PC-3 (cell line): Measurements from ENCODE around the gene SGCG. TPM values are rescaled to one million over a fixed set of nuclear protein-coding genes. Genes with fewer than 3 reads are reported as not detected.

Experiments used
- ATAC-seq: fragments of 200-7000 bp; cut with Tn5 transposase; 2 replicates; pipeline ENCODE4 v1.9.1; 2020; ENCODE audit warnings: mild to moderate bottlenecking, moderate library complexity
- BruUV-seq: library from RNA; stranded (reverse); fragments of 400-500 nt; replicated peaks from 2 replicates; lab custom pipeline; 2021; lab: Mats Ljungman, UMichigan
- CTCF ChIA-PET: fragments of 300-600 bp; sonication (Branson Sonifier 250); formaldehyde crosslinking; loops from one replicate; lab custom pipeline; 2022; ENCODE audit warnings: antibody characterized with exemption; lab: Charles Lee
- POLR2A ChIA-PET: fragments of 300-600 bp; sonication (Branson Sonifier 250); formaldehyde crosslinking; loops from one replicate; lab custom pipeline; 2022; ENCODE audit warnings: antibody characterized with exemption; ENCODE audit not compliant: unreplicated experiment; lab: Charles Lee
- DNase-seq: peaks from one replicate; pipeline ENCODE4 v3.0.0-alpha.2; 2015
- H2AFZ ChIP-seq: fragments of 300-600 bp; sonication (generic); 2 replicates; pipeline ENCODE4 v1.6.0; 2016; ENCODE audit warnings: antibody characterized with exemption, low read length
- H3F3A ChIP-seq: fragments of 300-600 bp; sonication (generic); one replicate; pipeline ENCODE4 v1.6.0; 2017; ENCODE audit warnings: antibody characterized with exemption, low read length, control low read depth, mild to moderate bottlenecking; ENCODE audit not compliant: unreplicated experiment
- H3K27ac ChIP-seq: fragments of 300-600 bp; sonication (generic); 2 replicates; pipeline ENCODE4 v1.5.1; 2016; ENCODE audit warnings: mild to moderate bottlenecking, low read length
- H3K27me3 ChIP-seq: fragments of 300-600 bp; sonication (generic); 2 replicates; pipeline ENCODE4 v1.6.1; 2016; ENCODE audit warnings: low read length, mixed read lengths
- H3K36me3 ChIP-seq: fragments of 300-600 bp; sonication (generic); 2 replicates; pipeline ENCODE4 v1.6.1; 2016; ENCODE audit warnings: low read depth, mixed run types, low read length, mixed read lengths
- H3K4me1 ChIP-seq: fragments of 300-600 bp; sonication (generic); 2 replicates; pipeline ENCODE4 v1.5.1; 2016; ENCODE audit warnings: low read length; ENCODE audit not compliant: insufficient read depth
- H3K4me2 ChIP-seq: fragments of 300-600 bp; sonication (generic); 2 replicates; pipeline ENCODE4 v1.6.0; 2016; ENCODE audit warnings: low read length
- H3K4me3 ChIP-seq: fragments of 300-600 bp; sonication (generic); 2 replicates; pipeline ENCODE4 v1.5.1; 2016; ENCODE audit warnings: mild to moderate bottlenecking, low read length, mixed read lengths
- H3K79me2 ChIP-seq: fragments of 300-600 bp; sonication (generic); 2 replicates; pipeline ENCODE4 v1.6.1; 2017; ENCODE audit warnings: low read length, mixed read lengths
- H3K9ac ChIP-seq: fragments of 300-600 bp; sonication (generic); 2 replicates; pipeline ENCODE4 v1.6.0; 2016; ENCODE audit warnings: mild to moderate bottlenecking, low read length
- H3K9me2 ChIP-seq: fragments of 300-600 bp; sonication (generic); replicated peaks from 2 replicates; pipeline ENCODE4 v1.6.1; 2016; ENCODE audit warnings: mixed run types, low read length, mixed read lengths
- H3K9me3 ChIP-seq: fragments of 300-600 bp; sonication (generic); 2 replicates; pipeline ENCODE4 v1.6.1; 2016; ENCODE audit warnings: low read length, mixed read lengths
- H4K20me1 ChIP-seq: fragments of 300-600 bp; sonication (generic); 2 replicates; pipeline ENCODE4 v1.6.1; 2016; ENCODE audit warnings: low read length, mixed read lengths
- CTCF ChIP-seq: fragments of 300-600 bp; sonication (generic); conservative IDR thresholded peaks from 2 replicates; pipeline ENCODE4 v1.5.1; 2017; ENCODE audit warnings: antibody characterized with exemption, low read depth, mild to moderate bottlenecking, low read length
- EZH2 ChIP-seq: fragments of 300-600 bp; sonication (generic); IDR thresholded peaks from one replicate; pipeline ENCODE4 v1.6.1; 2017; ENCODE audit warnings: antibody characterized with exemption, mild to moderate bottlenecking, low read length; ENCODE audit not compliant: unreplicated experiment
- EZH2phosphoT487 ChIP-seq: fragments of 300-600 bp; sonication (generic); IDR thresholded peaks from 2 replicates; pipeline ENCODE4 v1.6.1; 2018; ENCODE audit warnings: mild to moderate bottlenecking, antibody characterized with exemption, low read length, borderline replicate concordance
- intact Hi-C: fragments of 100-400 bp; cut with micrococcal nuclease; formaldehyde crosslinking; loops from 2 replicates; pipeline ENCODE4 v1.9.0; 2023
- total RNA-seq: library from RNA; depleted of rRNA; stranded (reverse); fragments of >200 nt; gene quantifications from 2 replicates; pipeline ENCODE4 v1.2.3, GENCODE V29; 2014

Gene SGCG
- total RNA-seq, 1 experiment from 2014 or later, result not detected

- CTCF ChIA-PET, result no interaction called here
- no peak for DNase-seq
- H3K4me2 ChIP-seq, result no peak overlapping the region
Measured at GRCh38 chr13:23350009-23350408, 169.2 kb downstream of the SGCG start.

DNA sequence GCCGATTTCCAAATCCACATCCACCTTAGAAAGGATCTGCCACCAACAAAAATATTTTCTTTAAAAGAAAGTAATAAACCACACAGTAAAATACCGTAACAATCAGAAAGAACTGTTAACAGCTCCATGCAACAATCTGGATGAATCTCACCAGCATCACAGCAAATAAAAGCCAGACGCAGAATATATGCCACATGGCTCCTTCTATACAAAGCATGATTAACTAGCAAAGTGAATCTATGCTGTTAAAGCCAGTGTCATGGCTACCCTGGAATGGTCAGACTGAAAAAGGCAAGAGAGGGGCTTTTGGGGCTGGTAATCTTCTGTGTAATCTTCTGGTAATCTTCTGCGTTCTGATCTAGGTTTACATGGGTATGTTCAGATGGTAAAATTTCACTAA, 171.4 kb downstream of the SGCG start:
- Histone ChIP-seq H2AFZ (no peak overlapping the region), H4K20me1 (no peaks in the 10 kb centered on the region), H3K4me3 (no peak overlapping the region), H3K79me2 (0 out of 2 replicates have a peak, but pooled peaks cover 4% of the 10 kb centered on the region), H3K9me3 (no peaks in the 10 kb centered on the region), H3K9me2 (no peaks in the 10 kb centered on the region), H3K4me2 (no peak overlapping the region), H3K27ac (no peak overlapping the region), H3K9ac (no peak overlapping the region), H3K4me1 (no peaks in the 10 kb centered on the region), H3K27me3 (no peaks in the 10 kb centered on the region), H3K36me3 (peaks cover 45% of the 10 kb centered on the region; the same call in 1 of the 2 replicates), H3F3A (no peaks in the 10 kb centered on the region)
- TF ChIP-seq EZH2phosphoT487, result no peak
- TF ChIP-seq CTCF, result no peak
- TF ChIP-seq EZH2, result no peak
- CTCF ChIA-PET, result no interaction called here
- BruUV-seq, result no TSS peak
- no peak for ATAC-seq
- intact Hi-C loops, result no loop called here
- POLR2A ChIA-PET, result no interaction called here
- DNase-seq, result no peak

More at GRCh38 chr13:23350009-23350408, 169.2 kb downstream of the SGCG start:
- ATAC-seq, result no peak
- Histone ChIP-seq H3K4me3 (no peak overlapping the region), H3K4me1 (no peaks in the 10 kb centered on the region), H3K9me3 (no peaks in the 10 kb centered on the region), H3K9ac (no peak overlapping the region), H3K9me2 (no peaks in the 10 kb centered on the region), H3F3A (no peaks in the 10 kb centered on the region), H3K79me2 (0 out of 2 replicates have a peak, but pooled peaks cover 4% of the 10 kb centered on the region), H4K20me1 (no peaks in the 10 kb centered on the region), H2AFZ (no peak overlapping the region), H3K27me3 (no peaks in the 10 kb centered on the region), H3K36me3 (peaks cover 36% of the 10 kb centered on the region; the same call in 1 of the 2 replicates), H3K27ac (no peak overlapping the region)
- POLR2A ChIA-PET, result no interaction called here
- intact Hi-C loops, result no loop called here
- TF ChIP-seq EZH2, result no peak
- no peak for TF ChIP-seq CTCF
- TF ChIP-seq EZH2phosphoT487, result no peak
- BruUV-seq, result no TSS peak

DNA sequence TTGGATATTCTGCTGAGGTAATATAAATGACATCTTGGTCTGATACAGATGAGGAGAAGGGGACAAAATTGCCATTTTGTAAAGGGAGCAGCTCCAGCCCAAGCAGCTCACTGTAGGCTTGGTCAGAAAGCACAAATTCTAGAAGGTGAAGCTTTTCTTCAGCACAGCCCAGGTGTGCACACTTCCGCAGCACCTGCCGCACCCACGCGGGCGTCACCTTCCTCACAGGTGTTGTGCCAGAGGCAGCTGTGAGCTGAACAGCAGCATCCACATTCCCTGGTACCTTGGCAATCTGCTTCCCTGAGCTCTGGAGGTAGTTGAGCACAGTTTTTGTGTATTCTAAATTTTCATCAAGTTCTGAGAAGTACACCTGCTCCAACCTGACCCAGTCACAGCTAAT, 173.7 kb downstream of the SGCG start:
- no peaks in the 10 kb centered on the region for H3F3A ChIP-seq
- H3K9me3 ChIP-seq, result no peaks in the 10 kb centered on the region
- TF ChIP-seq EZH2phosphoT487 (no peak), CTCF (no peak), EZH2 (no peak)
- H3K27ac ChIP-seq, result no peak overlapping the region
- H3K9me2 ChIP-seq, result no peaks in the 10 kb centered on the region
- H3K4me3 ChIP-seq, result no peak overlapping the region
- no peak for DNase-seq
- intact Hi-C loops, result no loop called here
- ChIA-PET CTCF (no interaction called here), POLR2A (no interaction called here)
- peaks cover 39% of the 10 kb centered on the region; the same call in 1 of the 2 replicates for H3K36me3 ChIP-seq
- no peak overlapping the region for H3K4me2 ChIP-seq
- H3K4me1 ChIP-seq, result no peaks in the 10 kb centered on the region
- H2AFZ ChIP-seq, result no peak overlapping the region
- H4K20me1 ChIP-seq, result no peaks in the 10 kb centered on the region
- no peak for ATAC-seq
- H3K79me2 ChIP-seq, result no peaks in the 10 kb centered on the region
- no peak overlapping the region for H3K9ac ChIP-seq
- BruUV-seq, result no TSS peak
- H3K27me3 ChIP-seq, result no peaks in the 10 kb centered on the region
